ENCODE measurements around the gene CRYZL1.

CRYZL1 gene

GRCh38 chr21:33546086-33546485 is 95.5 kb downstream of the CRYZL1 start:
- Histone ChIP-seq H3K27ac (ENCODE audit: low read depth, low read length) (peak overlapping the region; percentile 100), H3K9ac (ENCODE audit: low read length in 5 of 5) (peak overlapping the region in 1 of 5 donors; percentile 98), H3K4me3 (ENCODE audit: low read depth in 1 of 5, low read length in 5 of 5) (peak overlapping the region in 1 of 5 donors; percentile 37)

GRCh38 chr21:33544451-33545195 is 96.9 kb downstream of the CRYZL1 start:
- Histone ChIP-seq H3K27me3 (ENCODE audit: control insufficient read depth in 5 of 5, insufficient read depth in 4 of 5, low read length in 5 of 5) (no peaks in the 10 kb centered on the region), H3K4me3 (ENCODE audit: low read depth in 1 of 5, low read length in 5 of 5) (peak overlapping the region; percentile 86 to 98 (median 94)), H3K27ac (ENCODE audit: low read depth, low read length) (peak overlapping the region; percentile 100), H3K9ac (ENCODE audit: low read length in 5 of 5) (peak overlapping the region; percentile 97 to 100 (median 99)), H3K36me3 (ENCODE audit: control insufficient read depth in 5 of 5, insufficient read depth in 5 of 5, low read length in 5 of 5) (peaks cover 4 to 31% (median 12%) of the 10 kb centered on the region in 5 donors), H3K4me1 (ENCODE audit: control insufficient read depth in 5 of 5, insufficient read depth in 5 of 5, low read length in 5 of 5) (peaks cover 5 to 39% (median 34%) of the 10 kb centered on the region in 5 donors), H3K9me3 (ENCODE audit: control insufficient read depth in 5 of 5, low read length in 5 of 5) (no peaks in the 10 kb centered on the region)

More at GRCh38 chr21:33546086-33546485, 95.5 kb downstream of the CRYZL1 start:
- Histone ChIP-seq H3K9me3 (ENCODE audit: control insufficient read depth in 5 of 5, low read length in 5 of 5) (no peaks in the 10 kb centered on the region), H3K4me1 (ENCODE audit: control insufficient read depth in 5 of 5, insufficient read depth in 5 of 5, low read length in 5 of 5) (peaks cover 5 to 33% (median 26%) of the 10 kb centered on the region in 5 donors), H3K36me3 (ENCODE audit: control insufficient read depth in 5 of 5, insufficient read depth in 5 of 5, low read length in 5 of 5) (peaks cover 8 to 45% (median 27%) of the 10 kb centered on the region in 5 donors), H3K27me3 (ENCODE audit: control insufficient read depth in 5 of 5, insufficient read depth in 4 of 5, low read length in 5 of 5) (no peaks in the 10 kb centered on the region)

- H3K27ac ChIP-seq (ENCODE audit: low read depth, low read length), result peak overlapping the region; percentile 100
- H3K27me3 ChIP-seq (ENCODE audit: control insufficient read depth in 5 of 5, insufficient read depth in 4 of 5, low read length in 5 of 5), result no peaks in the 10 kb centered on the region
- peaks cover 5 to 39% (median 34%) of the 10 kb centered on the region in 5 donors for H3K4me1 ChIP-seq (ENCODE audit: control insufficient read depth in 5 of 5, insufficient read depth in 5 of 5, low read length in 5 of 5)
Observed at GRCh38 chr21:33543505-33544129, 97.9 kb downstream of the CRYZL1 start.

GRCh38 chr21:33542640-33543504 is 98.7 kb downstream of the CRYZL1 start, which contains the start of gene SON:
Gene SON (plus strand): TSS chr21:33543038. CDS start chr21:33543093, 55 bp downstream.
- Histone ChIP-seq H3K27ac (ENCODE audit: low read depth, low read length) (peak within 1 kb of the TSS; percentile 100), H3K36me3 (ENCODE audit: control insufficient read depth in 5 of 5, insufficient read depth in 5 of 5, low read length in 5 of 5) (peaks cover 0 to 22% (median 10%) of the 10 kb centered on the region in 5 donors), H3K4me3 (ENCODE audit: low read depth in 1 of 5, low read length in 5 of 5) (peak within 1 kb of the TSS; percentile 86 to 99 (median 95)), H3K9ac (ENCODE audit: low read length in 5 of 5) (peak within 1 kb of the TSS; percentile 98 to 100 (median 99)), H3K4me1 (ENCODE audit: control insufficient read depth in 5 of 5, insufficient read depth in 5 of 5, low read length in 5 of 5) (peaks cover 5 to 39% (median 33%) of the 10 kb centered on the region in 5 donors), H3K27me3 (ENCODE audit: control insufficient read depth in 5 of 5, insufficient read depth in 4 of 5, low read length in 5 of 5) (no peaks in the 10 kb centered on the region), H3K9me3 (ENCODE audit: control insufficient read depth in 5 of 5, low read length in 5 of 5) (no peaks in the 10 kb centered on the region)

More at GRCh38 chr21:33543505-33544129, 97.9 kb downstream of the CRYZL1 start:
- Histone ChIP-seq H3K9me3 (ENCODE audit: control insufficient read depth in 5 of 5, low read length in 5 of 5) (no peaks in the 10 kb centered on the region), H3K9ac (ENCODE audit: low read length in 5 of 5) (peak overlapping the region; percentile 97 to 100 (median 99)), H3K36me3 (ENCODE audit: control insufficient read depth in 5 of 5, insufficient read depth in 5 of 5, low read length in 5 of 5) (peaks cover 0 to 24% (median 10%) of the 10 kb centered on the region in 5 donors), H3K4me3 (ENCODE audit: low read depth in 1 of 5, low read length in 5 of 5) (peak overlapping the region; percentile 86 to 98 (median 94))

GRCh38 chr21:33541756-33542639 is 99.5 kb downstream of the CRYZL1 start, which contains the start of gene GART:
Gene GART (minus strand): TSS chr21:33542117. CDS start chr21:33539315, 2,802 bp downstream.
- Histone ChIP-seq H3K9ac (ENCODE audit: low read length in 5 of 5) (peak within 1 kb of the TSS; percentile 98 to 100 (median 99)), H3K4me1 (ENCODE audit: control insufficient read depth in 5 of 5, insufficient read depth in 5 of 5, low read length in 5 of 5) (peaks cover 5 to 39% (median 33%) of the 10 kb centered on the region in 5 donors), H3K36me3 (ENCODE audit: control insufficient read depth in 5 of 5, insufficient read depth in 5 of 5, low read length in 5 of 5) (peaks cover 7 to 24% (median 12%) of the 10 kb centered on the region in 5 donors), H3K27me3 (ENCODE audit: control insufficient read depth in 5 of 5, insufficient read depth in 4 of 5, low read length in 5 of 5) (no peaks in the 10 kb centered on the region), H3K4me3 (ENCODE audit: low read depth in 1 of 5, low read length in 5 of 5) (peak within 1 kb of the TSS; percentile 86 to 99 (median 95)), H3K9me3 (ENCODE audit: control insufficient read depth in 5 of 5, low read length in 5 of 5) (no peaks in the 10 kb centered on the region), H3K27ac (ENCODE audit: low read depth, low read length) (peak within 1 kb of the TSS; percentile 100)

- Histone ChIP-seq H3K9ac (ENCODE audit: low read length in 5 of 5) (peak overlapping the region; percentile 95 to 100 (median 99)), H3K36me3 (ENCODE audit: control insufficient read depth in 5 of 5, insufficient read depth in 5 of 5, low read length in 5 of 5) (peaks cover 15 to 27% (median 19%) of the 10 kb centered on the region in 5 donors), H3K9me3 (ENCODE audit: control insufficient read depth in 5 of 5, low read length in 5 of 5) (no peaks in the 10 kb centered on the region), H3K4me3 (ENCODE audit: low read depth in 1 of 5, low read length in 5 of 5) (peak overlapping the region; percentile 86 to 98 (median 94)), H3K27me3 (ENCODE audit: control insufficient read depth in 5 of 5, insufficient read depth in 4 of 5, low read length in 5 of 5) (no peaks in the 10 kb centered on the region), H3K27ac (ENCODE audit: low read depth, low read length) (peak overlapping the region; percentile 100), H3K4me1 (ENCODE audit: control insufficient read depth in 5 of 5, insufficient read depth in 5 of 5, low read length in 5 of 5) (peaks cover 5 to 35% (median 32%) of the 10 kb centered on the region in 5 donors)
Observed at GRCh38 chr21:33541105-33541711, 100.3 kb downstream of the CRYZL1 start.

GRCh38 chr21:33540711-33541104 is 100.8 kb downstream of the CRYZL1 start:
- H3K9ac ChIP-seq (ENCODE audit: low read length in 5 of 5), result peak overlapping the region in 2 of 5 donors; percentile 98 to 99
- H3K4me3 ChIP-seq (ENCODE audit: low read depth in 1 of 5, low read length in 5 of 5), result peak overlapping the region in 1 of 5 donors; percentile 86
- H3K27ac ChIP-seq (ENCODE audit: low read depth, low read length), result peak overlapping the region; percentile 100
- H3K9me3 ChIP-seq (ENCODE audit: control insufficient read depth in 5 of 5, low read length in 5 of 5), result no peaks in the 10 kb centered on the region
- peaks cover 5 to 30% (median 27%) of the 10 kb centered on the region in 5 donors for H3K4me1 ChIP-seq (ENCODE audit: control insufficient read depth in 5 of 5, insufficient read depth in 5 of 5, low read length in 5 of 5)
- peaks cover 18 to 32% (median 23%) of the 10 kb centered on the region in 5 donors for H3K36me3 ChIP-seq (ENCODE audit: control insufficient read depth in 5 of 5, insufficient read depth in 5 of 5, low read length in 5 of 5)
- no peaks in the 10 kb centered on the region for H3K27me3 ChIP-seq (ENCODE audit: control insufficient read depth in 5 of 5, insufficient read depth in 4 of 5, low read length in 5 of 5)

GRCh38 chr21:33539616-33540015 is 101.9 kb downstream of the CRYZL1 start:
- peak overlapping the region in 1 of 5 donors; percentile 47 for H3K9ac ChIP-seq (ENCODE audit: low read length in 5 of 5)
- no peaks in the 10 kb centered on the region for H3K9me3 ChIP-seq (ENCODE audit: control insufficient read depth in 5 of 5, low read length in 5 of 5)
- no peaks in the 10 kb centered on the region for H3K27me3 ChIP-seq (ENCODE audit: control insufficient read depth in 5 of 5, insufficient read depth in 4 of 5, low read length in 5 of 5)
- H3K4me3 ChIP-seq (ENCODE audit: low read depth in 1 of 5, low read length in 5 of 5), result no peak overlapping the region
- H3K27ac ChIP-seq (ENCODE audit: low read depth, low read length), result peak overlapping the region; percentile 100
- peaks cover 26 to 41% (median 30%) of the 10 kb centered on the region in 5 donors for H3K36me3 ChIP-seq (ENCODE audit: control insufficient read depth in 5 of 5, insufficient read depth in 5 of 5, low read length in 5 of 5)
- H3K4me1 ChIP-seq (ENCODE audit: control insufficient read depth in 5 of 5, insufficient read depth in 5 of 5, low read length in 5 of 5), result peaks cover 5 to 20% (median 16%) of the 10 kb centered on the region in 5 donors
